Skeletal muscle tissue (tissue), 4 donors: Measurements from ENCODE around the gene TNFRSF13B. TPM values are rescaled to one million over a fixed set of nuclear protein-coding genes. Genes with fewer than 3 reads are reported as not detected.
"Not testable (repeated sequence)": the region's sequence is repeated elsewhere in the genome, so short reads cannot be mapped to it uniquely, and the experiment has no call there.

Experiments
- H3K27ac ChIP-seq: one replicate; pipeline ENCODE4 v1.7.0; 2013; ENCODE audit warnings: mild to moderate bottlenecking, low read depth, low read length, inconsistent platforms
- H3K27me3 ChIP-seq, 3 donors: one replicate each; pipeline ENCODE4 v1.7.0; 2013; ENCODE audit warnings: low read length in 3 of 3; ENCODE audit not compliant: control insufficient read depth in 3 of 3, insufficient read depth in 3 of 3
- H3K36me3 ChIP-seq, 3 donors: one replicate each; pipeline ENCODE4 v1.7.0; 2013; ENCODE audit warnings: low read length in 3 of 3; ENCODE audit not compliant: control insufficient read depth in 3 of 3, insufficient read depth in 3 of 3
- H3K4me1 ChIP-seq, 3 donors: one replicate each; pipeline ENCODE4 v1.7.0; 2013; ENCODE audit warnings: low read length in 3 of 3, mild to moderate bottlenecking in 3 of 3; ENCODE audit not compliant: control insufficient read depth in 3 of 3, insufficient read depth in 3 of 3
- H3K4me3 ChIP-seq, 3 donors: one replicate each; pipeline ENCODE4 v1.7.0; 2013; ENCODE audit warnings: low read length in 3 of 3
- H3K9ac ChIP-seq, 3 donors: one replicate each; pipeline ENCODE4 v1.7.0; 2013; ENCODE audit warnings: low read length in 3 of 3, mild to moderate bottlenecking in 3 of 3, moderate library complexity in 2 of 3, low read depth in 1 of 3
- H3K9me3 ChIP-seq, 3 donors: one replicate each; pipeline ENCODE4 v1.7.0; 2013; ENCODE audit warnings: low read length in 3 of 3; ENCODE audit not compliant: control insufficient read depth in 3 of 3
- total RNA-seq: library from RNA; depleted of rRNA; stranded (reverse); fragments of >200 nt; gene quantifications from one replicate; pipeline ENCODE4 v1.2.3, GENCODE V29; 2014
- donor health status: Osteomylitis.

TNFRSF13B gene
- total RNA-seq, 1 donor from 2014 or later, result not detected

DNA sequence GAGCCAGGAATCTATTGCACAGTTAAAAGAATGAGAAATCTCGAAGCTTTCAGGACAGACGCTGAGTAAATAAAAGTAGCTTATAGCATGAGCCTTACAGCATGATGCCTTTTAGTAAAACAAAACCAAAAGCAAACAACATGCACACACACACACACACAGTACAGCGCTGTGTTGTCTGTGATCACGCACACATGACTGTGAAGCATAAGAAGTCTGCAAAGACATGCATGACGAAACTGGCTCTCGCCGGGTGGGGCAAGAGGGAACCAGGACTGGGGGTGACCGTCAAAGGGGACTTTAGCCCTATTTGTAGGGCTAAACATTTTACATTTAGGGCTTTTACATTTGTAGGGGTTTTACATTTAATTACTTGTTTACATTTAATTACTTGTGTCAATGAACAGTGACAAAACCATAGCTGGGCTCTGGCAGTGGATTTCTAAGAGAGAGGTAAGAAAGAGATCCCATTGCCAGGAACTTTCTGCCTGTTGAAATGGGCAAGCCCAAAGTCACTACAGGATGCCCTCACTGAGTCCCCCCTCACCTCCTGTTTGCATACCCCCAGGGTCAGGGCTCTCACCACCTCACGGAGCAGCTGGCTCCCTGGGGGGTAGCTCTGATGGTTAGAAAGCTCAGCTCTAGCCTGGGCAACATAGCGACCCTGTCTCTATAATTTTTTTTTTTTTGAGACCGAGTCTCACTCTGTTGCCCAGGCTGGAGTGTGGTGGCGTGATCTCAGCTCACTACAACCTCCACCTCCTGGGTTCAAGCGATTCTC is 2.0 kb upstream of the TNFRSF13B start:
- Histone ChIP-seq H3K4me3 (no peak overlapping the region), H3K4me1 (no peaks in the 10 kb centered on the region), H3K9ac (no peak overlapping the region), H3K36me3 (no peaks in the 10 kb centered on the region), H3K27me3 (peaks cover 0 to 14% (median 8%) of the 10 kb centered on the region in 3 donors), H3K27ac (no peak overlapping the region), H3K9me3 (no peaks in the 10 kb centered on the region)

- H3K9me3 ChIP-seq, H3K4me3 ChIP-seq: not testable (repeated sequence)
Measured at GRCh38 chr17:16973043-16973442, 1.1 kb upstream of the TNFRSF13B start.

DNA sequence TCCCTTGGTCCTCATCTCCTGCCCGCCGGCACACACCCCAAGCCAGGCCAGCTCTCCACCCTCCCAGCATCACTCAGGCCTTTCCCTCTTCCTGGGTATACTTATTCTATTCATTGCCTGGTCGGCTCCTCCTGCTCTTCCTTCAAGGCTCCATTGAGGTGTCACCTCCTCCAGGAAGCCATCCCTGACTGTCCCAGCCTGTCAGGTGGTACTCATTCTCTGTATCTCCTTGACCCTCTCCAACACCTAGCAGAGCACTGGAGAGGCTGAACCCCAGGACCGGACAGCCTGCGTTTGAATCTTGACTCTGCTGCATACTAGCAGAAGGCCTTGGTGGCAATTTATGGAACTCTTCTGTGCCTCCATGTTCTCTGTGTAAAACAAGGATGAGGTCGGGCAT is 428 bp upstream of the TNFRSF13B start:
- H3K9me3 ChIP-seq, result no peaks in the 10 kb centered on the region
- no peak overlapping the region for H3K27ac ChIP-seq
- no peak overlapping the region for H3K4me3 ChIP-seq
- no peaks in the 10 kb centered on the region for H3K36me3 ChIP-seq
- no peaks in the 10 kb centered on the region for H3K4me1 ChIP-seq
- peaks cover 0 to 8% (median 2%) of the 10 kb centered on the region in 3 donors for H3K27me3 ChIP-seq
- H3K9ac ChIP-seq, result no peak overlapping the region

More at GRCh38 chr17:16973043-16973442, 1.1 kb upstream of the TNFRSF13B start:
- H3K27me3 ChIP-seq, result peaks cover 0 to 11% (median 6%) of the 10 kb centered on the region in 3 donors
- H3K36me3 ChIP-seq, H3K9ac ChIP-seq, H3K27ac ChIP-seq, H3K4me1 ChIP-seq: not testable (repeated sequence)

DNA sequence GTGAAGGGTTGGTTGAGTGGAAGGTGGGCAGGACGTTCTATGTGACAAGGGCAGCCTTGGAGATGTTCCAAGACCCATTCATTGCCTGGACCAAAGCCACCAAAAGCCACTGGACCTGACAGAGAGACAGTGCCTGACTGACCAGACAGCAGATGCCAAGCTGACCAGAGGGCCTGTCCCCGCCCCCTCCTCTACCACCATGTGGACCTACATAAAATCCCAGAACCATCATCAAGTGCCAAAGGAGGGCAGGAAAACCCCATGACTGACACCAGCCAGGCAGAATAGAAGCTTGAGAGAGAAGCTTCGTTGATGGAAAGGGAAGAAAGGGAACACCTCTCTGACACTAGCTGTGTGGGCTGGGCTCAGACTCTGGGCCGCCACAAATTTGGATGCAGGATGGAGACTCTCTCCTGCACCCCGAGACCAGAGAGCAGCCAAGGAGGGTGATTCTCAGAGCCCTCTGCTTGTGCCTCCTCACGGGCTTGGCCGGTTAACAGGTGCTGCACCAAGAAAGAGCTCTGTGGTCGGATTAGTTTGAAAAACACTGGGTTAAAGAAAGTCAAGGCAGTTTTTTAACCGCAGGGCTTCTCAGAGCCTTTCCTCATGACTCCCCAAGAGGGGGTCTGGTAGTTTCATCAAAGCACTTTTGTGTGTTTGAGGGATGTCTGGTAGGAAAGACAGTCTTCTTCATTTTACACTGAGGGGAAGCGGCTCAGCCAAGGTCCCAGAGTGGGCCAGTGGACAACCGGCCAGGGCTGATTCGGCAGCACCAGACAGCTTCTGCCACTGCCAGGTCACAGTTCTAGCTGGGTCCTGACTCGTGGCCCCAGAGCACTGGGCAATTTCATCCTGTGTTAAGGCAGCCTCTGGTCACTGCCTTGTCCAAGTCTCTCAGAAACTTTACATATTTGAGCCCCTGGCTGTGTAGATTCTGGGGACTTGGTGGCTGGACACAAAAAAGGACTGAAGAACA is 1.7 kb downstream of the TNFRSF13B start:
- no peak overlapping the region for H3K27ac ChIP-seq
- no peaks in the 10 kb centered on the region for H3K4me1 ChIP-seq
- no peaks in the 10 kb centered on the region for H3K9me3 ChIP-seq
- no peak overlapping the region for H3K4me3 ChIP-seq
- H3K36me3 ChIP-seq, result no peaks in the 10 kb centered on the region
- H3K9ac ChIP-seq, result no peak overlapping the region
- peaks cover 0 to 7% (median 0%) of the 10 kb centered on the region in 3 donors for H3K27me3 ChIP-seq

- H3K27ac ChIP-seq, result no peak overlapping the region
Measured at GRCh38 chr17:16968786-16969185, 3.1 kb downstream of the TNFRSF13B start.

GRCh38 chr17:16962804-16963203 is 9.1 kb downstream of the TNFRSF13B start:
- H3K27ac ChIP-seq, result no peak overlapping the region
- H3K9me3 ChIP-seq, result peaks cover 0 to 4% (median 0%) of the 10 kb centered on the region in 3 donors
- no peak overlapping the region for H3K4me3 ChIP-seq
- no peak overlapping the region for H3K9ac ChIP-seq
- H3K36me3 ChIP-seq, result no peaks in the 10 kb centered on the region
- H3K4me1 ChIP-seq, result no peaks in the 10 kb centered on the region
- peaks cover 0 to 3% (median 3%) of the 10 kb centered on the region in 3 donors for H3K27me3 ChIP-seq

More at GRCh38 chr17:16968786-16969185, 3.1 kb downstream of the TNFRSF13B start:
- Histone ChIP-seq H3K36me3 (no peaks in the 10 kb centered on the region), H3K4me1 (no peaks in the 10 kb centered on the region), H3K9me3 (no peaks in the 10 kb centered on the region), H3K27me3 (peaks cover 0 to 9% (median 0%) of the 10 kb centered on the region in 3 donors), H3K4me3 (no peak overlapping the region), H3K9ac (no peak overlapping the region)

DNA sequence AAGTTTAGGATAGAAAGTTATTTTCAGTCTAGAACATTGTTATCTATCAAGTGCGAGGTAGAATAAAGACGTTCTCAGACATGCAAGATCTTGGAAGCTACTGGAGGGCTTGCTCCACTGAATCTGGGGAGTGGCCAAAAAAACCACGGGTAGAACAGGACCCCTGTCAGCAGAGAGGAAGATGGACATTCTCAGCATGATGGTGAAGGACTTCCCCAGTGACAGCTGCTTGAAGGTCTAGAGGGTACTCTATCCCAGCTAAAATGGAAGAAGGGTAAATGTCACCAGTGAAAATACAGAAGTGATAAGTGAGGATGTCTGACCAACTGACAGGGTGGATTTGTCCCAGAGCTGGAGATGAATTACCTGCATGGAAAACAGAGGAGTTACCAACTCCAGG is 10.1 kb downstream of the TNFRSF13B start:
- H3K27me3 ChIP-seq, result peaks cover 0 to 6% (median 3%) of the 10 kb centered on the region in 3 donors
- H3K4me1 ChIP-seq, result no peaks in the 10 kb centered on the region
- H3K36me3 ChIP-seq, result no peaks in the 10 kb centered on the region
- no peak overlapping the region for H3K4me3 ChIP-seq
- H3K9ac ChIP-seq, result no peak overlapping the region
- H3K27ac ChIP-seq, result no peak overlapping the region
- peaks cover 0 to 4% (median 0%) of the 10 kb centered on the region in 3 donors for H3K9me3 ChIP-seq

GRCh38 chr17:16961022-16961421 is 10.9 kb downstream of the TNFRSF13B start:
- not testable (repeated sequence) for H3K4me1 ChIP-seq, H3K27ac ChIP-seq, H3K9ac ChIP-seq, H3K36me3 ChIP-seq, H3K4me3 ChIP-seq, H3K9me3 ChIP-seq
- H3K27me3 ChIP-seq, result peaks cover 2 to 13% (median 3%) of the 10 kb centered on the region in 3 donors

DNA sequence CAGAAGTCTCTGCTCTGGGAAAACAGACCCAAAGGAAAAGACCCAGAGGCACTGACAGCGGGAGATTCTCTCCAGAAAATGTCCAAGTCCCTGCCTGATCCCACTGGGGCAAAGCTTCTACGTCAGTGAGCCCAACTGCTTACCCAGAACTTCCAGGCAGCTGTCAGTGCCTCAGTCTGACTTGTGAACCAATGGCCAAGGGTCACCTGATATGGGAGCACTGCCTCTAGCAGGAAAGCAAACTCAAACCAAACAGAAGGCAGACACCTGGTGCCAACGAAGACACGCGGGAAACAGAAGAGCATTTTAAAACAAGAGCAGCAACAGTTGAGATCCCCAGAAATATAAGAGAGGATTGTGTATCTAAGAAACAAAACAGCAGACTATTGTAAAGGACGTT is 16.9 kb downstream of the TNFRSF13B start:
- H3K36me3 ChIP-seq, H3K9ac ChIP-seq, H3K9me3 ChIP-seq, H3K4me1 ChIP-seq, H3K4me3 ChIP-seq, H3K27ac ChIP-seq: not testable (repeated sequence)
- H3K27me3 ChIP-seq, result peaks cover 15 to 28% (median 21%) of the 10 kb centered on the region in 3 donors
